Muscle of leg (tissue), 11 donors: ENCODE results near the gene KLF1. TPM values are rescaled to one million over a fixed set of nuclear protein-coding genes. Genes with fewer than 3 reads are reported as not detected.

Experiments used
- DNase-seq: peaks from one replicate; pipeline ENCODE4 v3.0.0; 2013
- H3K27ac ChIP-seq: one replicate; pipeline ENCODE4 v1.5.1; 2013; ENCODE audit warnings: mild to moderate bottlenecking, low read length, control low read depth
- H3K27me3 ChIP-seq: one replicate; pipeline ENCODE4 v1.6.1; 2013; ENCODE audit warnings: low read length; ENCODE audit not compliant: control insufficient read depth, insufficient read depth
- H3K36me3 ChIP-seq: one replicate; pipeline ENCODE4 v1.6.1; 2013; ENCODE audit warnings: low read length; ENCODE audit not compliant: control insufficient read depth, insufficient read depth
- H3K4me1 ChIP-seq: one replicate; pipeline ENCODE4 v1.6.1; 2013; ENCODE audit warnings: low read length; ENCODE audit not compliant: control insufficient read depth, insufficient read depth
- H3K4me3 ChIP-seq: one replicate; pipeline ENCODE4 v1.5.1; 2013; ENCODE audit warnings: low read length, control low read depth
- H3K9me3 ChIP-seq: replicated peaks from 2 replicates; pipeline ENCODE4 v1.6.1; 2013; ENCODE audit warnings: low read depth, low read length; ENCODE audit not compliant: control insufficient read depth
- WGBS: methylation state at CpG from one replicate; pipeline ENCODE4 v1.1.5; 2013; ENCODE audit warnings: missing lambda C conversion rate; ENCODE audit not compliant: insufficient coverage; 5-methylcytosine and 5-hydroxymethylcytosine counted together
- polyA plus RNA-seq, 8 donors: library from polyadenylated mRNA; unstranded; fragments of 120-200 nt; gene quantifications; one replicate each; pipeline versions ENCODE4 v1.2.1 to v1.2.3, GENCODE V29; 2013; ENCODE audit warnings: inconsistent platforms in 1 of 8, low replicate concordance in 1 of 8; ENCODE audit not compliant: insufficient read length in 8 of 8, insufficient read depth in 1 of 8
- total RNA-seq: library from RNA; stranded (reverse); fragments of 120-200 nt; gene quantifications from one replicate; pipeline ENCODE4 v1.2.4, GENCODE V29; 2013

KLF1 gene
- total and polyA plus RNA-seq, 9 donors, result 0.31 to 1.5 (median 0.93) TPM

DNA sequence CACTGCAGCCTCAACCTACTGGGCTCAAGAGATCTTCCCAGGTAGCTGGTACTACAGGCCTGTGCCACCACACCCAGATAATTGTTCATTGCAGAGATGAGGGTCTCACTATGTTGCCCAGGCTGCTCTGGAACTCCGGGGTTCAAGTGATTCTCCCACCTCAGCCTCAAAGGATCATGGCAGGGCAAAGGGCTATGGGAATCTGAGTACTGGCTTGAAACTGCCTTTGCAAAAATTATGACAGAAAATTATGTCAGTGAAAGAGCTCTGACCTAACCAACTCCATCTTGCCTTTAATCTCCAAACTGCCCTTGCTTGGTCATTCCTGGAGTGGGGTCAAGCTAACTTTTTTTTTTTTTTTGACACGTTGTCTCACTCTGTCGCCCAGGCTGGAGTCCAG is 4.4 kb downstream of the KLF1 start:
- WGBS, result no CpG with 5 or more reads among the region's 3 CpGs
- peaks cover 54% of the 10 kb centered on the region for H3K27me3 ChIP-seq
- DNase-seq, result no peak
- H3K36me3 ChIP-seq, result no peaks in the 10 kb centered on the region
- H3K27ac ChIP-seq, result no peak overlapping the region
- peaks cover 27% of the 10 kb centered on the region for H3K4me1 ChIP-seq
- peaks cover 5% of the 10 kb centered on the region for H3K9me3 ChIP-seq
- no peak overlapping the region for H3K4me3 ChIP-seq

- no peaks in the 10 kb centered on the region for H3K36me3 ChIP-seq
- H3K4me1 ChIP-seq, result peaks cover 27% of the 10 kb centered on the region
- peak within 1 kb of the TSS; percentile 89 for H3K27ac ChIP-seq
- 0% methylated on average over 37 of the region's 38 CpGs for WGBS
- H3K27me3 ChIP-seq, result peaks cover 42% of the 10 kb centered on the region
- DNase-seq, result peak; percentile 95
- peaks cover 5% of the 10 kb centered on the region for H3K9me3 ChIP-seq
- H3K4me3 ChIP-seq, result peak within 1 kb of the TSS; percentile 67
These were observed 5.7 kb downstream of the KLF1 start, which contains the start of gene DNASE2 for GRCh38 chr19:12881172-12881808. TSS of gene DNASE2 (minus strand) at chr19:12881449. CDS start at chr19:12881375, 74 bp downstream.

- Histone ChIP-seq H3K27ac (peak overlapping the region; percentile 89), H3K4me1 (peaks cover 25% of the 10 kb centered on the region), H3K9me3 (peaks cover 5% of the 10 kb centered on the region), H3K4me3 (peak overlapping the region; percentile 67), H3K36me3 (no peaks in the 10 kb centered on the region), H3K27me3 (peaks cover 36% of the 10 kb centered on the region)
- DNase-seq, result no peak
- 4% methylated on average over 22 of the region's 29 CpGs for WGBS
These were observed 6.3 kb downstream of the KLF1 start for GRCh38 chr19:12880551-12881171.

- WGBS, result 97% methylated on average over 4 of the region's 6 CpGs
- DNase-seq, result no peak
- no peaks in the 10 kb centered on the region for H3K9me3 ChIP-seq
- H3K36me3 ChIP-seq, result no peaks in the 10 kb centered on the region
- no peak overlapping the region for H3K4me3 ChIP-seq
- H3K4me1 ChIP-seq, result peaks cover 5% of the 10 kb centered on the region
- peaks cover 11% of the 10 kb centered on the region for H3K27me3 ChIP-seq
- H3K27ac ChIP-seq, result no peak overlapping the region
These were observed 11.9 kb downstream of the KLF1 start for GRCh38 chr19:12875086-12875485.

- no peak for DNase-seq
- Histone ChIP-seq H3K4me3 (no peak overlapping the region), H3K36me3 (no peaks in the 10 kb centered on the region), H3K9me3 (no peaks in the 10 kb centered on the region), H3K27me3 (peaks cover 11% of the 10 kb centered on the region), H3K4me1 (peaks cover 5% of the 10 kb centered on the region), H3K27ac (no peak overlapping the region)
- 81% methylated on average over 76 of the region's 86 CpGs for WGBS
These were observed 12.9 kb downstream of the KLF1 start for GRCh38 chr19:12873891-12874745.

DNA sequence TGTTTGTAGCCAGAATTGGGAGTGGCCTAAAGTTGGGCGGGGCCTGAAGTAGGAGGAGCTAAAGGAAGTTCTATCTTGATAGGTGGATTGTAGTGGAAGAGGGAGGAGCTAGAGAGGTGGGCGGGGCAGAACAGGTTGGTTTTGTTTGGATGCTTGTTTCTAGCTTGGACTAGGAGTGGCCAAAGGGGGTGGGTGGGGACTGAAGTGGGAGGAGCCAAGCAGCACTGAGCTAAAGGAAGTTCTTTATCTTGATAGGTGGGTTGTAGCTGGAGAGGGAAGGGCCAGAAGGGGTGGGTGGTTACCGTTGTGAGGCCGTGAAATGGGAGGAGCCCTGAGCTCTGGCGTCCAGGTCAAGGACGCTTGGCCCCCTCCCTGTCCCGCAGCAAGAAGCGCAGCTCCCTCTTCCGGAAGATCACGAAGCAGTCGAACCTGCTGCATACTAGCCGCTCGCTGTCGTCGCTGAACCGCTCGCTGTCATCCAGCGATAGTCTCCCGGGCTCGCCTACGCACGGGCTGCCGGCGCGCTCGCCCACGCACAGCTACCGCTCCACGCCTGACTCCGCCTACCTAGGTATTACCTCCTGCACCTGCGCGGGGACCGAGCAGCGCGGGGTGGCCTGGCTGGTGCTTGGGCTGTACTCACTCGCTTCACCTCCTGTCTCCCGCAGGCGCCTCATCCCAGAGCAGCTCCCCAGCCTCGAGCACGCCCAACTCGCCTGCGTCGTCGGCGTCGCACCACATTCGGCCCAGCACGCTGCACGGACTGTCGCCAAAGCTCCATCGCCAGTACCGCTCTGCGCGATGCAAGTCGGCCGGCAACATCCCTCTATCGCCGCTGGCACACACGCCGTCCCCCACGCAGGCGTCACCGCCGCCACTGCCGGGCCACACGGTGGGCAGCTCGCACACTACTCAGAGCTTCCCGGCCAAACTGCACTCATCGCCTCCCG is 13.8 kb downstream of the KLF1 start:
- WGBS, result 53% methylated on average over 69 of the region's 70 CpGs
- Histone ChIP-seq H3K36me3 (no peaks in the 10 kb centered on the region), H3K27ac (no peak overlapping the region), H3K4me3 (no peak overlapping the region), H3K9me3 (no peaks in the 10 kb centered on the region), H3K27me3 (peaks cover 11% of the 10 kb centered on the region), H3K4me1 (peaks cover 5% of the 10 kb centered on the region)
- DNase-seq, result peak; percentile 50

GRCh38 chr19:12872255-12872654 is 14.7 kb downstream of the KLF1 start:
- WGBS, result 89% methylated on average over 2 of the region's 5 CpGs
- H3K36me3 ChIP-seq, result no peaks in the 10 kb centered on the region
- DNase-seq, result no peak
- H3K27me3 ChIP-seq, result peaks cover 11% of the 10 kb centered on the region
- peaks cover 11% of the 10 kb centered on the region for H3K4me1 ChIP-seq
- H3K27ac ChIP-seq, result no peak overlapping the region
- H3K9me3 ChIP-seq, result no peaks in the 10 kb centered on the region
- no peak overlapping the region for H3K4me3 ChIP-seq

- Histone ChIP-seq H3K27ac (no peak overlapping the region), H3K4me3 (no peak overlapping the region), H3K4me1 (peaks cover 14% of the 10 kb centered on the region), H3K36me3 (no peaks in the 10 kb centered on the region), H3K27me3 (peaks cover 11% of the 10 kb centered on the region), H3K9me3 (no peaks in the 10 kb centered on the region)
- no peak for DNase-seq
- 67% methylated on average over 1 of the region's 3 CpGs for WGBS
These were observed 15.3 kb downstream of the KLF1 start for GRCh38 chr19:12871681-12872080.

GRCh38 chr19:12868540-12869112 is 18.4 kb downstream of the KLF1 start:
- Histone ChIP-seq H3K4me3 (no peak overlapping the region), H3K9me3 (no peaks in the 10 kb centered on the region), H3K4me1 (peaks cover 14% of the 10 kb centered on the region), H3K36me3 (no peaks in the 10 kb centered on the region), H3K27ac (no peak overlapping the region), H3K27me3 (peaks cover 8% of the 10 kb centered on the region)
- no peak for DNase-seq
- 94% methylated on average over 7 of the region's 10 CpGs for WGBS
